CD4-positive, alpha-beta T cell treated with Interleukin-4 for 4 hours (primary cell): ENCODE data around the gene NOC3L.

Source experiments
- DNase-seq: peaks from one replicate; pipeline ENCODE4 v3.0.0-alpha.2; 2020

The NOC3L gene

GRCh38 chr10:94299417-94299816 is 63.3 kb downstream of the NOC3L start:
- peak; percentile 10 for DNase-seq

- DNase-seq = no peak
These were observed 68.6 kb downstream of the NOC3L start for GRCh38 chr10:94294168-94294567.

GRCh38 chr10:94293354-94293753 is 69.4 kb downstream of the NOC3L start:
- no peak for DNase-seq

GRCh38 chr10:94292434-94293090 is 70.2 kb downstream of the NOC3L start:
- DNase-seq = no peak

- DNase-seq = no peak
These were observed 74.2 kb downstream of the NOC3L start for GRCh38 chr10:94288361-94289101.

- no peak for DNase-seq
These were observed 75.4 kb downstream of the NOC3L start for GRCh38 chr10:94287336-94287735.

GRCh38 chr10:94286901-94287300 is 75.8 kb downstream of the NOC3L start:
- no peak for DNase-seq

GRCh38 chr10:94285271-94285670 is 77.5 kb downstream of the NOC3L start:
- no peak for DNase-seq
